Smooth muscle cell (in vitro differentiated cells): ENCODE results near the gene EPHA7. TPM values are rescaled to one million over a fixed set of nuclear protein-coding genes. Genes with fewer than 3 reads are reported as not detected.

ENCODE experiments used
- DNase-seq: peaks from one replicate; lab custom pipeline; 2025; ENCODE audit not compliant: unreplicated experiment; lab: John Stamatoyannopoulos, UW
- H2AFZ ChIP-seq: fragments of 200-600 bp; sonication (generic); 2 replicates; pipeline ENCODE4 v1.6.0; 2016; ENCODE audit warnings: antibody characterized with exemption, low read depth, mild to moderate bottlenecking
- H3F3A ChIP-seq: fragments of 200-600 bp; sonication (generic); 2 replicates; pipeline ENCODE4 v1.6.0; 2017; ENCODE audit warnings: antibody characterized with exemption, low read depth
- H3K27ac ChIP-seq: fragments of 200-600 bp; sonication (generic); 2 replicates; pipeline ENCODE4 v1.5.1; 2016; ENCODE audit warnings: low read depth, mild to moderate bottlenecking
- H3K27me3 ChIP-seq: fragments of 200-600 bp; sonication (generic); 2 replicates; pipeline ENCODE4 v1.6.1; 2016; ENCODE audit warnings: low read depth, mild to moderate bottlenecking
- H3K36me3 ChIP-seq: fragments of 200-600 bp; sonication (generic); 2 replicates; pipeline ENCODE4 v1.5.1; 2016; ENCODE audit warnings: low read depth
- H3K4me1 ChIP-seq: fragments of 200-600 bp; sonication (generic); 2 replicates; pipeline ENCODE4 v1.5.1; 2016; ENCODE audit warnings: low read depth
- H3K4me2 ChIP-seq: fragments of 200-600 bp; sonication (generic); 2 replicates; pipeline ENCODE4 v1.6.0; 2016; ENCODE audit warnings: mild to moderate bottlenecking
- H3K4me3 ChIP-seq: fragments of 200-600 bp; sonication (generic); 2 replicates; pipeline ENCODE4 v1.5.1; 2016; ENCODE audit warnings: mild to moderate bottlenecking
- H3K79me2 ChIP-seq: fragments of 200-600 bp; sonication (generic); 2 replicates; pipeline ENCODE4 v1.6.0; 2016; ENCODE audit warnings: low read depth, mild to moderate bottlenecking
- H3K9ac ChIP-seq: fragments of 200-600 bp; sonication (generic); 2 replicates; pipeline ENCODE4 v1.6.0; 2016; ENCODE audit warnings: low read depth
- H3K9me3 ChIP-seq: fragments of 200-600 bp; sonication (generic); replicated peaks from 2 replicates; pipeline ENCODE4 v1.5.1; 2016; ENCODE audit warnings: low read depth
- H4K20me1 ChIP-seq: fragments of 200-600 bp; sonication (generic); 2 replicates; pipeline ENCODE4 v1.6.0; 2016; ENCODE audit warnings: low read depth
- WGBS: methylation state at CpG from one replicate; pipeline ENCODE4 v1.1.7; 2016; ENCODE audit warnings: low lambda C conversion rate; 5-methylcytosine and 5-hydroxymethylcytosine counted together
- polyA plus RNA-seq: library from polyadenylated mRNA; unstranded; fragments of >200 nt; fragmentation: Nextera tagmentation; extraction: Ambion mirVana; gene quantifications from 2 replicates; pipeline ENCODE4 v1.2.1, GENCODE V29; 2016
- total RNA-seq: library from RNA; depleted of rRNA; stranded (reverse); fragments of >200 nt; gene quantifications from 2 replicates; pipeline ENCODE4 v1.2.3, GENCODE V29; 2014
- TF ChIP-seq, protein P1 (sequence below): fragments of 200-600 bp; sonication (generic); IDR thresholded peaks from 2 replicates; pipeline ENCODE4 v1.5.1; 2017; ENCODE audit warnings: borderline replicate concordance, mild to moderate bottlenecking, antibody characterized with exemption; ENCODE audit not compliant: insufficient read depth, poor library complexity, severe bottlenecking

EPHA7 gene
- total RNA-seq = 6.2 and 8.2 TPM in 2 replicates
- 2.0 and 3.8 TPM in 2 replicates for polyA plus RNA-seq

GRCh38 chr6:93419304-93420162, at the start of gene EPHA7:
Gene EPHA7 (minus strand): TSS chr6:93419559. CDS start chr6:93419341, 218 bp downstream.
- no peak within 1 kb of the TSS for H3K27ac ChIP-seq

GRCh38 chr6:93468291-93468690, 48.9 kb upstream of the EPHA7 start:
- 8% methylated on average over 4 of the region's 4 CpGs for WGBS
- no peaks in the 10 kb centered on the region for H3K27me3 ChIP-seq
- H3K4me2 ChIP-seq = peak overlapping the region; percentile 82
- H3K36me3 ChIP-seq = no peaks in the 10 kb centered on the region
- H3K4me1 ChIP-seq = peaks cover 25% of the 10 kb centered on the region
- TF ChIP-seq, protein P1, sequence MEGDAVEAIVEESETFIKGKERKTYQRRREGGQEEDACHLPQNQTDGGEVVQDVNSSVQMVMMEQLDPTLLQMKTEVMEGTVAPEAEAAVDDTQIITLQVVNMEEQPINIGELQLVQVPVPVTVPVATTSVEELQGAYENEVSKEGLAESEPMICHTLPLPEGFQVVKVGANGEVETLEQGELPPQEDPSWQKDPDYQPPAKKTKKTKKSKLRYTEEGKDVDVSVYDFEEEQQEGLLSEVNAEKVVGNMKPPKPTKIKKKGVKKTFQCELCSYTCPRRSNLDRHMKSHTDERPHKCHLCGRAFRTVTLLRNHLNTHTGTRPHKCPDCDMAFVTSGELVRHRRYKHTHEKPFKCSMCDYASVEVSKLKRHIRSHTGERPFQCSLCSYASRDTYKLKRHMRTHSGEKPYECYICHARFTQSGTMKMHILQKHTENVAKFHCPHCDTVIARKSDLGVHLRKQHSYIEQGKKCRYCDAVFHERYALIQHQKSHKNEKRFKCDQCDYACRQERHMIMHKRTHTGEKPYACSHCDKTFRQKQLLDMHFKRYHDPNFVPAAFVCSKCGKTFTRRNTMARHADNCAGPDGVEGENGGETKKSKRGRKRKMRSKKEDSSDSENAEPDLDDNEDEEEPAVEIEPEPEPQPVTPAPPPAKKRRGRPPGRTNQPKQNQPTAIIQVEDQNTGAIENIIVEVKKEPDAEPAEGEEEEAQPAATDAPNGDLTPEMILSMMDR = no peak
- no peaks in the 10 kb centered on the region for H3K79me2 ChIP-seq
- no peaks in the 10 kb centered on the region for H4K20me1 ChIP-seq
- H3K9ac ChIP-seq = no peak overlapping the region
- H3K4me3 ChIP-seq = peak overlapping the region; percentile 25
- H3F3A ChIP-seq = no peaks in the 10 kb centered on the region
- DNase-seq = no peak
- H3K9me3 ChIP-seq = no peaks in the 10 kb centered on the region
- peak overlapping the region; percentile 30 for H2AFZ ChIP-seq
- no peak overlapping the region for H3K27ac ChIP-seq

More at GRCh38 chr6:93419304-93420162, at the start of gene EPHA7:
- Histone ChIP-seq H3F3A (no peaks in the 10 kb centered on the region), H3K4me1 (peaks cover 5% of the 10 kb centered on the region), H4K20me1 (no peaks in the 10 kb centered on the region), H3K27me3 (no peaks in the 10 kb centered on the region), H3K9ac (peak within 1 kb of the TSS; percentile 42), H3K4me3 (peak within 1 kb of the TSS; percentile 58), H3K79me2 (peaks cover 19% of the 10 kb centered on the region), H3K4me2 (peak within 1 kb of the TSS; percentile 90), H2AFZ (peak within 1 kb of the TSS; percentile 90), H3K36me3 (no peaks in the 10 kb centered on the region), H3K9me3 (no peaks in the 10 kb centered on the region)
- 2% methylated on average over 41 of the region's 50 CpGs for WGBS
- TF ChIP-seq, protein P1 = no peak
- peak; percentile 91 for DNase-seq

GRCh38 chr6:93454533-93454932, 35.2 kb upstream of the EPHA7 start:
- no peaks in the 10 kb centered on the region for H3K27me3 ChIP-seq
- no peaks in the 10 kb centered on the region for H3K9me3 ChIP-seq
- DNase-seq = no peak
- no peaks in the 10 kb centered on the region for H3K79me2 ChIP-seq
- H3K4me1 ChIP-seq = no peaks in the 10 kb centered on the region
- 66% methylated on average over 6 of the region's 6 CpGs for WGBS
- H2AFZ ChIP-seq = no peak overlapping the region
- no peaks in the 10 kb centered on the region for H3F3A ChIP-seq
- H3K36me3 ChIP-seq = no peaks in the 10 kb centered on the region
- no peak overlapping the region for H3K4me2 ChIP-seq
- no peak overlapping the region for H3K4me3 ChIP-seq
- no peak overlapping the region for H3K27ac ChIP-seq
- TF ChIP-seq, protein P1 = no peak
- no peak overlapping the region for H3K9ac ChIP-seq
- no peaks in the 10 kb centered on the region for H4K20me1 ChIP-seq
